HG02610 (cell line): Measurements from ENCODE around the gene PROS1.
"Not testable (repeated sequence)": the region's sequence is repeated elsewhere in the genome, so short reads cannot be mapped to it uniquely, and the experiment has no call there.

Experiments used
- ATAC-seq: cut with Tn5 transposase; IDR thresholded peaks from one replicate; pipeline ENCODE4 v1.9.1; 2021; ENCODE audit warnings: mild to moderate bottlenecking, moderate library complexity; ENCODE audit not compliant: unreplicated experiment

The PROS1 gene

GRCh38 chr3:93969997-93970396 lies 3.7 kb downstream of the PROS1 start:
- no peak for ATAC-seq

GRCh38 chr3:93969443-93969842 lies 4.3 kb downstream of the PROS1 start:
- ATAC-seq: no peak

GRCh38 chr3:93965106-93965505 lies 8.6 kb downstream of the PROS1 start:
- not testable (repeated sequence) for ATAC-seq

GRCh38 chr3:93962798-93963197 lies 10.9 kb downstream of the PROS1 start:
- ATAC-seq: no peak

- no peak for ATAC-seq
Measured at GRCh38 chr3:93961489-93961888, 12.2 kb downstream of the PROS1 start.

GRCh38 chr3:93961026-93961425 lies 12.7 kb downstream of the PROS1 start:
- ATAC-seq: no peak

- ATAC-seq: not testable (repeated sequence)
Measured at GRCh38 chr3:93949958-93950357, 23.7 kb downstream of the PROS1 start.

GRCh38 chr3:93937485-93937884 lies 36.2 kb downstream of the PROS1 start:
- not testable (repeated sequence) for ATAC-seq

GRCh38 chr3:93936549-93936948 lies 37.1 kb downstream of the PROS1 start:
- no peak for ATAC-seq

- ATAC-seq: no peak
Measured at GRCh38 chr3:93934366-93935046, 39.2 kb downstream of the PROS1 start.

- no peak for ATAC-seq
Measured at GRCh38 chr3:93931597-93932229, 42.0 kb downstream of the PROS1 start.

GRCh38 chr3:93930041-93930440 lies 43.7 kb downstream of the PROS1 start:
- no peak for ATAC-seq

- ATAC-seq: no peak
Measured at GRCh38 chr3:93926789-93927188, 46.9 kb downstream of the PROS1 start.

- no peak for ATAC-seq
Measured at GRCh38 chr3:93924491-93924890, 49.2 kb downstream of the PROS1 start.

GRCh38 chr3:93923006-93923405 lies 50.7 kb downstream of the PROS1 start:
- ATAC-seq: no peak

GRCh38 chr3:93917546-93918029 lies 56.1 kb downstream of the PROS1 start:
- not testable (repeated sequence) for ATAC-seq

GRCh38 chr3:93913623-93914022 lies 60.1 kb downstream of the PROS1 start:
- not testable (repeated sequence) for ATAC-seq

GRCh38 chr3:93911206-93911605 lies 62.5 kb downstream of the PROS1 start:
- no peak for ATAC-seq

- ATAC-seq: no peak
Measured at GRCh38 chr3:93910097-93910496, 63.6 kb downstream of the PROS1 start.

GRCh38 chr3:93907132-93907531 lies 66.6 kb downstream of the PROS1 start:
- no peak for ATAC-seq

- ATAC-seq: no peak
Measured at GRCh38 chr3:93906245-93906644, 67.5 kb downstream of the PROS1 start.

- ATAC-seq: no peak
Measured at GRCh38 chr3:93904568-93904967, 69.1 kb downstream of the PROS1 start.
